Stimulated activated CD8-positive, alpha-beta memory T cell treated with anti-CD3 and anti-CD28 coated beads, Interleukin-7, amount 100 ng/mL, for 48 hours (primary cell): Measurements from ENCODE around the gene PDE7B.

Experiments
- DNase-seq, 2 donors: peaks; one replicate each; pipeline ENCODE4 v3.0.0-alpha.2; 2020; ENCODE audit warnings: low read depth in 1 of 2; ENCODE audit errors: extremely low read depth in 1 of 2

The PDE7B gene

GRCh38 chr6:136060052-136060451 is 208.6 kb downstream of the PDE7B start:
- no peak for DNase-seq

GRCh38 chr6:136060759-136061158 is 209.3 kb downstream of the PDE7B start:
- no peak for DNase-seq

- no peak for DNase-seq
These were observed 210.2 kb downstream of the PDE7B start for GRCh38 chr6:136061701-136062100.

- no peak for DNase-seq
These were observed 211.6 kb downstream of the PDE7B start for GRCh38 chr6:136063096-136063495.

GRCh38 chr6:136066005-136066404 is 214.5 kb downstream of the PDE7B start:
- no peak for DNase-seq

- DNase-seq = no peak
These were observed 216.3 kb downstream of the PDE7B start for GRCh38 chr6:136067731-136068341.

- DNase-seq = no peak
These were observed 217.6 kb downstream of the PDE7B start for GRCh38 chr6:136069119-136069518.

- DNase-seq = no peak
These were observed 219.3 kb downstream of the PDE7B start for GRCh38 chr6:136070815-136071214.

GRCh38 chr6:136072691-136073090 is 221.2 kb downstream of the PDE7B start:
- no peak for DNase-seq

- DNase-seq = no peak
These were observed 221.7 kb downstream of the PDE7B start for GRCh38 chr6:136073216-136073615.

GRCh38 chr6:136076496-136076895 is 225.0 kb downstream of the PDE7B start:
- DNase-seq = no peak

- DNase-seq = no peak
These were observed 226.5 kb downstream of the PDE7B start for GRCh38 chr6:136077834-136078576.

GRCh38 chr6:136079701-136080565 is 228.4 kb downstream of the PDE7B start:
- DNase-seq = no peak

GRCh38 chr6:136083540-136083939 is 232.0 kb downstream of the PDE7B start:
- DNase-seq = no peak

- DNase-seq = no peak
These were observed 232.9 kb downstream of the PDE7B start for GRCh38 chr6:136084403-136084802.

- DNase-seq = no peak
These were observed 234.0 kb downstream of the PDE7B start for GRCh38 chr6:136085370-136086115.

- DNase-seq = no peak
These were observed 235.2 kb downstream of the PDE7B start for GRCh38 chr6:136086686-136087085.

GRCh38 chr6:136087986-136088385 is 236.5 kb downstream of the PDE7B start:
- DNase-seq = no peak

GRCh38 chr6:136088693-136089092 is 237.2 kb downstream of the PDE7B start:
- no peak for DNase-seq

- DNase-seq = no peak
These were observed 238.4 kb downstream of the PDE7B start for GRCh38 chr6:136089876-136090275.

GRCh38 chr6:136090929-136091328 is 239.4 kb downstream of the PDE7B start:
- DNase-seq = no peak
